Hepatocyte (in vitro differentiated cells): ENCODE measurements around the gene OPCML. TPM values are rescaled to one million over a fixed set of nuclear protein-coding genes. Genes with fewer than 3 reads are reported as not detected.

Source experiments
- DNase-seq: peaks from one replicate; pipeline ENCODE4 v3.0.0-alpha.2; 2016; ENCODE audit warnings: low spot score
- H2AFZ ChIP-seq: fragments of 200-600 bp; sonication (generic); 2 replicates; pipeline ENCODE4 v1.6.0; 2016; ENCODE audit warnings: antibody characterized with exemption, mild to moderate bottlenecking
- H3K27ac ChIP-seq: fragments of 200-600 bp; sonication (generic); 2 replicates; pipeline ENCODE4 v1.5.1; 2016; ENCODE audit warnings: mild to moderate bottlenecking
- H3K27me3 ChIP-seq: fragments of 200-600 bp; sonication (generic); 2 replicates; pipeline ENCODE4 v1.6.1; 2016
- H3K36me3 ChIP-seq: fragments of 200-600 bp; sonication (generic); replicated peaks from 2 replicates; pipeline ENCODE4 v1.5.1; 2016; ENCODE audit warnings: low read depth; ENCODE audit not compliant: insufficient read depth
- H3K4me1 ChIP-seq: fragments of 200-600 bp; sonication (generic); 2 replicates; pipeline ENCODE4 v1.5.1; 2016; ENCODE audit warnings: mild to moderate bottlenecking, moderate library complexity; ENCODE audit not compliant: insufficient read depth
- H3K4me2 ChIP-seq: fragments of 200-600 bp; sonication (generic); 2 replicates; pipeline ENCODE4 v1.6.0; 2016
- H3K4me3 ChIP-seq: fragments of 200-600 bp; sonication (generic); 2 replicates; pipeline ENCODE4 v1.5.1; 2016; ENCODE audit warnings: mild to moderate bottlenecking
- H3K79me2 ChIP-seq: fragments of 200-600 bp; sonication (generic); 2 replicates; pipeline ENCODE4 v1.6.0; 2017; ENCODE audit warnings: mild to moderate bottlenecking
- H3K9me2 ChIP-seq: fragments of 200-600 bp; sonication (generic); replicated peaks from 2 replicates; pipeline ENCODE4 v1.6.0; 2017; ENCODE audit warnings: mild to moderate bottlenecking; ENCODE audit not compliant: insufficient read depth
- H3K9me3 ChIP-seq: fragments of 200-600 bp; sonication (generic); 2 replicates; pipeline ENCODE4 v1.5.1; 2016; ENCODE audit warnings: low read depth, mild to moderate bottlenecking
- H4K20me1 ChIP-seq: fragments of 200-600 bp; sonication (generic); 2 replicates; pipeline ENCODE4 v1.6.0; 2016; ENCODE audit warnings: mild to moderate bottlenecking; ENCODE audit not compliant: insufficient read depth, poor library complexity, severe bottlenecking
- EZH2 ChIP-seq: fragments of 200-600 bp; sonication (generic); IDR thresholded peaks from 2 replicates; pipeline ENCODE4 v1.6.1; 2016; ENCODE audit warnings: antibody characterized with exemption, mild to moderate bottlenecking, borderline replicate concordance
- EZH2phosphoT487 ChIP-seq: fragments of 200-600 bp; sonication (generic); IDR thresholded peaks from one replicate; pipeline ENCODE4 v1.6.1; 2018; ENCODE audit warnings: antibody characterized with exemption, mild to moderate bottlenecking, low read depth, moderate library complexity; ENCODE audit not compliant: unreplicated experiment, severe bottlenecking
- WGBS: methylation state at CpG from one replicate; pipeline ENCODE4 v1.1.6; 2016; ENCODE audit warnings: low lambda C conversion rate; ENCODE audit errors: missing lambda C conversion rate; 5-methylcytosine and 5-hydroxymethylcytosine counted together
- polyA plus RNA-seq: library from polyadenylated mRNA; unstranded; fragments of >200 nt; fragmentation: Nextera tagmentation; extraction: Ambion mirVana; gene quantifications from 2 replicates; pipeline ENCODE4 v1.2.1, GENCODE V29; 2016
- total RNA-seq: library from RNA; depleted of rRNA; stranded (reverse); fragments of >200 nt; gene quantifications from 2 replicates; pipeline ENCODE4 v1.2.3, GENCODE V29; 2014
- TF ChIP-seq, protein P1 (sequence below): fragments of 200-600 bp; sonication (generic); IDR thresholded peaks from 2 replicates; pipeline ENCODE4 v1.5.1; 2016; ENCODE audit warnings: antibody characterized with exemption, mild to moderate bottlenecking; ENCODE audit not compliant: poor library complexity

The OPCML gene
- total and polyA plus RNA-seq, 2 experiments from 2014 or later, result 0.37 to 0.98 TPM

- no peak overlapping the region for H2AFZ ChIP-seq
- no peak overlapping the region for H3K4me3 ChIP-seq
- TF ChIP-seq, protein P1, sequence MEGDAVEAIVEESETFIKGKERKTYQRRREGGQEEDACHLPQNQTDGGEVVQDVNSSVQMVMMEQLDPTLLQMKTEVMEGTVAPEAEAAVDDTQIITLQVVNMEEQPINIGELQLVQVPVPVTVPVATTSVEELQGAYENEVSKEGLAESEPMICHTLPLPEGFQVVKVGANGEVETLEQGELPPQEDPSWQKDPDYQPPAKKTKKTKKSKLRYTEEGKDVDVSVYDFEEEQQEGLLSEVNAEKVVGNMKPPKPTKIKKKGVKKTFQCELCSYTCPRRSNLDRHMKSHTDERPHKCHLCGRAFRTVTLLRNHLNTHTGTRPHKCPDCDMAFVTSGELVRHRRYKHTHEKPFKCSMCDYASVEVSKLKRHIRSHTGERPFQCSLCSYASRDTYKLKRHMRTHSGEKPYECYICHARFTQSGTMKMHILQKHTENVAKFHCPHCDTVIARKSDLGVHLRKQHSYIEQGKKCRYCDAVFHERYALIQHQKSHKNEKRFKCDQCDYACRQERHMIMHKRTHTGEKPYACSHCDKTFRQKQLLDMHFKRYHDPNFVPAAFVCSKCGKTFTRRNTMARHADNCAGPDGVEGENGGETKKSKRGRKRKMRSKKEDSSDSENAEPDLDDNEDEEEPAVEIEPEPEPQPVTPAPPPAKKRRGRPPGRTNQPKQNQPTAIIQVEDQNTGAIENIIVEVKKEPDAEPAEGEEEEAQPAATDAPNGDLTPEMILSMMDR, result no peak
- no peak for TF ChIP-seq EZH2phosphoT487
- TF ChIP-seq EZH2, result no peak
- no peak overlapping the region for H3K27ac ChIP-seq
- no peaks in the 10 kb centered on the region for H3K9me2 ChIP-seq
- no peaks in the 10 kb centered on the region for H3K36me3 ChIP-seq
- no peaks in the 10 kb centered on the region for H3K4me1 ChIP-seq
- WGBS, result 35% methylated on average over 6 of the region's 6 CpGs
- no peaks in the 10 kb centered on the region for H3K79me2 ChIP-seq
- DNase-seq, result peak; percentile 30
- peaks cover 3% of the 10 kb centered on the region for H3K27me3 ChIP-seq
- peak overlapping the region; percentile 6 for H3K4me2 ChIP-seq
- no peaks in the 10 kb centered on the region for H3K9me3 ChIP-seq
- H4K20me1 ChIP-seq, result no peaks in the 10 kb centered on the region
These were observed 657.7 kb downstream of the OPCML start for GRCh38 chr11:132874638-132875037.

- Histone ChIP-seq H4K20me1 (no peaks in the 10 kb centered on the region), H3K9me2 (no peaks in the 10 kb centered on the region), H3K4me1 (no peaks in the 10 kb centered on the region), H3K36me3 (no peaks in the 10 kb centered on the region), H3K79me2 (no peaks in the 10 kb centered on the region), H3K27me3 (peaks cover 2% of the 10 kb centered on the region), H3K27ac (no peak overlapping the region), H3K4me3 (no peak overlapping the region), H2AFZ (no peak overlapping the region), H3K9me3 (no peaks in the 10 kb centered on the region), H3K4me2 (no peak overlapping the region)
- no peak for DNase-seq
- no peak for TF ChIP-seq EZH2phosphoT487
- TF ChIP-seq EZH2, result no peak
- TF ChIP-seq, protein P1, result no peak
- WGBS, result 87% methylated on average over 5 of the region's 5 CpGs
These were observed 658.5 kb downstream of the OPCML start for GRCh38 chr11:132873841-132874240.

DNA sequence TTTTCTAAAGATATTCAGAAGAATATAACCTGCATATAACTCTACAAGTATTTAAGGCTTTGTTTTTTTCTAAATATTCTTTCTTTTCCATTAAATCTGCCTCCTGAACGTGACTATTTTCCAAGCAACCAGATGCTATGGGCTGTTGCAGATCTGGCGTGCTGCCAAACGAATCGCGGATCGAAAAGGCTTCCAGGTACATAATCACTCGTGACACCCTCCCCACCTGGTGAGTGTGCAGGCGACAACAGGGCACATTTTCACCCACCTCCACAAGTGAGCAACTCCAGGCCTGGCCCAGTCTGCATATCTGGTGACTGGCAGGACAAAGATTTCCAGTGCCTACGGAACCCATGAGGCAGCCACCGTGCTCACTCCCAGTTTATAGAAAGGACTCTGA lies 660.1 kb downstream of the OPCML start:
- Histone ChIP-seq H3K4me2 (no peak overlapping the region), H3K4me3 (no peak overlapping the region), H3K9me3 (no peaks in the 10 kb centered on the region), H3K79me2 (no peaks in the 10 kb centered on the region), H4K20me1 (no peaks in the 10 kb centered on the region), H3K27me3 (no peaks in the 10 kb centered on the region), H3K9me2 (no peaks in the 10 kb centered on the region), H3K27ac (no peak overlapping the region), H2AFZ (no peak overlapping the region), H3K4me1 (no peaks in the 10 kb centered on the region), H3K36me3 (no peaks in the 10 kb centered on the region)
- no peak for DNase-seq
- 86% methylated on average over 10 of the region's 10 CpGs for WGBS
- TF ChIP-seq EZH2phosphoT487 (no peak), EZH2 (no peak)
- TF ChIP-seq, protein P1, result no peak
